Prostate gland (tissue), 2 donors: Measurements from ENCODE around the gene STAT2.

Source experiments
- POLR2A ChIP-seq: fragments of 450-650 bp; IDR thresholded peaks from one replicate; pipeline ENCODE4 v1.6.1; 2016; ENCODE audit warnings: antibody characterized with exemption, mild to moderate bottlenecking
- TF ChIP-seq, protein P1 (sequence below), 4 experiments: fragments of 200-600 bp in 2 of 4; fragments of 450-650 bp in 2 of 4; sonication (generic) in 2 of 4; IDR thresholded peaks; 1 replicate in 3 of 4; 2 replicates in 1 of 4; pipeline ENCODE4 v1.5.1; 2016 to 2019; ENCODE audit warnings: antibody characterized with exemption in 4 of 4, mild to moderate bottlenecking in 2 of 4, moderate library complexity in 2 of 4

DNA sequence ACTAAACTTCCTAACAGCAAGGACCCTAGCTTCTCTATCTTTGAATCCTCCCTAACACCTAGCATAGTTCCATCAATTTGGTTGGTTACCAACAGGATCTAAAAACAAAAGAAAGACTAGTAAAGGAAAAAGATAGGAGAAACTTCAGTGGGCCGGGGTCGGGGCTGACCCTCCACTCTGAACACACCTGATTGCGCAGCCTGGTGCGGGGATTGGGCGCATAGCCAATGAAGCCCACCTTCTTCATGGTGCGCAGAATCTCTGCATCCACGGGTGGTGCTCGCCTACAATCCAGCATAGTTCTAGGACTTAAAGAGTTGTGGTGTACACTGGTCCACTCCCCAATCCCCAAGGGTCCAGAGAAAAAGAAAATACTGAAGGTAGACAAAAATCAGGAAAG is 33.8 kb downstream of the STAT2 start:
- TF ChIP-seq, protein P1, sequence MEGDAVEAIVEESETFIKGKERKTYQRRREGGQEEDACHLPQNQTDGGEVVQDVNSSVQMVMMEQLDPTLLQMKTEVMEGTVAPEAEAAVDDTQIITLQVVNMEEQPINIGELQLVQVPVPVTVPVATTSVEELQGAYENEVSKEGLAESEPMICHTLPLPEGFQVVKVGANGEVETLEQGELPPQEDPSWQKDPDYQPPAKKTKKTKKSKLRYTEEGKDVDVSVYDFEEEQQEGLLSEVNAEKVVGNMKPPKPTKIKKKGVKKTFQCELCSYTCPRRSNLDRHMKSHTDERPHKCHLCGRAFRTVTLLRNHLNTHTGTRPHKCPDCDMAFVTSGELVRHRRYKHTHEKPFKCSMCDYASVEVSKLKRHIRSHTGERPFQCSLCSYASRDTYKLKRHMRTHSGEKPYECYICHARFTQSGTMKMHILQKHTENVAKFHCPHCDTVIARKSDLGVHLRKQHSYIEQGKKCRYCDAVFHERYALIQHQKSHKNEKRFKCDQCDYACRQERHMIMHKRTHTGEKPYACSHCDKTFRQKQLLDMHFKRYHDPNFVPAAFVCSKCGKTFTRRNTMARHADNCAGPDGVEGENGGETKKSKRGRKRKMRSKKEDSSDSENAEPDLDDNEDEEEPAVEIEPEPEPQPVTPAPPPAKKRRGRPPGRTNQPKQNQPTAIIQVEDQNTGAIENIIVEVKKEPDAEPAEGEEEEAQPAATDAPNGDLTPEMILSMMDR (IDR thresholded peaks at IDR 0.05) = no peak
- TF ChIP-seq POLR2A = no peak
